Stimulated activated CD8-positive, alpha-beta memory T cell treated with anti-CD3 and anti-CD28 coated beads, Interleukin-4, amount 100 ng/mL, for 1 hour (primary cell): ENCODE data around the gene BLOC1S2.
"Not testable (repeated sequence)": the region's sequence is repeated elsewhere in the genome, so short reads cannot be mapped to it uniquely, and the experiment has no call there.

Source experiments
- DNase-seq, 2 donors: peaks; one replicate each; pipeline ENCODE4 v3.0.0-alpha.2; 2020; ENCODE audit warnings: low read depth in 2 of 2, low spot score in 1 of 2

Gene BLOC1S2

GRCh38 chr10:100286051-100287033, at the start of gene BLOC1S2:
Gene BLOC1S2 (minus strand): TSS chr10:100286680. CDS start chr10:100286659, 21 bp downstream.
- DNase-seq, result peak; percentile 73 to 76

GRCh38 chr10:100334762-100335161, 48.3 kb upstream of the BLOC1S2 start:
- no peak for DNase-seq

GRCh38 chr10:100333661-100334440, 47.4 kb upstream of the BLOC1S2 start:
- DNase-seq, result no peak

GRCh38 chr10:100333106-100333505, 46.6 kb upstream of the BLOC1S2 start:
- no peak for DNase-seq

- DNase-seq, result no peak
These were observed 43.6 kb upstream of the BLOC1S2 start, which contains the start of gene PKD2L1 for GRCh38 chr10:100330079-100330478. Gene PKD2L1 (minus strand): TSS chr10:100330228. CDS start chr10:100330103, 125 bp downstream.

- DNase-seq, result no peak
These were observed 41.7 kb upstream of the BLOC1S2 start for GRCh38 chr10:100328198-100328597.

- DNase-seq, result no peak
These were observed 41.2 kb upstream of the BLOC1S2 start for GRCh38 chr10:100327718-100328009.

GRCh38 chr10:100327007-100327717, 40.7 kb upstream of the BLOC1S2 start:
- DNase-seq, result no peak

- no peak for DNase-seq
These were observed 38.7 kb upstream of the BLOC1S2 start for GRCh38 chr10:100325158-100325557.

- no peak for DNase-seq
These were observed 33.4 kb upstream of the BLOC1S2 start for GRCh38 chr10:100319707-100320402.

- DNase-seq, result no peak
These were observed 31.7 kb upstream of the BLOC1S2 start for GRCh38 chr10:100318207-100318606.

GRCh38 chr10:100315615-100316014, 29.1 kb upstream of the BLOC1S2 start:
- no peak for DNase-seq

GRCh38 chr10:100311298-100311697, 24.8 kb upstream of the BLOC1S2 start:
- DNase-seq, result no peak

- DNase-seq, result no peak
These were observed 21.2 kb upstream of the BLOC1S2 start for GRCh38 chr10:100307684-100308083.

- DNase-seq, result no peak
These were observed 20.4 kb upstream of the BLOC1S2 start for GRCh38 chr10:100306861-100307260.

- no peak for DNase-seq
These were observed 17.9 kb upstream of the BLOC1S2 start for GRCh38 chr10:100304414-100304813.

GRCh38 chr10:100303724-100304319, 17.3 kb upstream of the BLOC1S2 start:
- DNase-seq, result no peak

- DNase-seq, result not testable (repeated sequence)
These were observed 14.6 kb upstream of the BLOC1S2 start for GRCh38 chr10:100301123-100301522.

- no peak for DNase-seq
These were observed 10.8 kb upstream of the BLOC1S2 start for GRCh38 chr10:100297242-100297641.

GRCh38 chr10:100293066-100293465, 6.6 kb upstream of the BLOC1S2 start:
- no peak for DNase-seq
